ELF-1 (cell line): ENCODE data around the gene PROZ.
A peak's percentile ranks its signal among the peaks of the same experiment; 100 is the strongest.

Experiments used
- DNase-seq: peaks from one replicate; pipeline ENCODE4 v3.0.0-alpha.2; 2016; ENCODE audit warnings: low read depth, low spot score

The PROZ gene

DNA sequence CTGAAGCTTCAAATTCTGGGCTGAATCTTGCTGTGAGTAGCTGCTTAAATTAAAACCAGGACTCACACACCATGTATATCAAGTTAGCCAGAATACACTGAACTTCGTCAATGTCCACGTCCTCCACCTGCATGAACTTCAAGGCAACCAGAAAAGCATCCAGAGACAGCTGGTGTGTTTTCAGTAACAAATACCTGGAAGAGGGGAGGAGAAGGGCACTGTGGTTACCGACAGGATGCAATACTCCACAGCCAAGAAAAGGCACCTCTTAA, 20.4 kb downstream of the PROZ start:
- DNase-seq = no peak

DNA sequence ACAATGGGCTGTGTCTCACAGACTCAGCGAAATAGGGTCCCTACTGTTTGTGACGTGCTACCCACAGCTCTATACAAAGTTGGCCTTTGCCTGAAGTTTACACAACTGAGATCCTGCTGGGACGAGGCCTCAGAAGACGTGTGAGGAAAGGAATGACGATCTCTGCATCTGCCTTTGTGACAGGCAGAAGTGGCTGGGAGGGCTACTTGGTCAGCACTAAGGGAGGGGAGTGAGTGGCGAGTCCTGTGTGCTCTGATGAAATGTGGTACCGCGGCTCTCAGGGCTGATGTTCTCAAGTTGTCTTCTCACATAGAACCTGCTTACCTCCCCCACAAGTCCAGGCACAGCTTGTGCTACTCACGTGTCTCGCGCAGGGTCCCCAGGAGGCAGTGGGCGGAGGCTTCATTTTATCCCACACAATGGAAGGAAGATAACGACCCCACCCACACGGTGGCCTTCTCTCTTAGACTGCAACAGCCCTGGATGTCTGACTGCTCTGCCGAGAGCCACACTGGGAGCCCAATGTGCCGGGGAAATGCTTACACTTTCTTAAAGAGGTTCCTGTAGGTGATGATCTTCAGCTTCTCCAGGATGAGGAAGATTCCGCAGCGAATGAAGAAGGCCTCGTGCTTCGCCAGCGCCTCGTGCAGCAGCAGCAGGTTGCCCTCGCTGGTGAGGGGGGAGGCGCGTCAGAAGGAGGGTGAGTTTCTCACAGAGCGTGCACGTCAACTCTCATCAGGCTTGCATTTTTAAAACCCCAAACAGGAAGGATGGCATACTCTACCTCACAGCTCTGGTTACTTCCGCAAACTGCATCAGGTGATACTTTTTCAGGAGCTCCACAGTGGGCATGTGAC, 21.2 kb downstream of the PROZ start:
- peak; percentile 68 for DNase-seq

DNA sequence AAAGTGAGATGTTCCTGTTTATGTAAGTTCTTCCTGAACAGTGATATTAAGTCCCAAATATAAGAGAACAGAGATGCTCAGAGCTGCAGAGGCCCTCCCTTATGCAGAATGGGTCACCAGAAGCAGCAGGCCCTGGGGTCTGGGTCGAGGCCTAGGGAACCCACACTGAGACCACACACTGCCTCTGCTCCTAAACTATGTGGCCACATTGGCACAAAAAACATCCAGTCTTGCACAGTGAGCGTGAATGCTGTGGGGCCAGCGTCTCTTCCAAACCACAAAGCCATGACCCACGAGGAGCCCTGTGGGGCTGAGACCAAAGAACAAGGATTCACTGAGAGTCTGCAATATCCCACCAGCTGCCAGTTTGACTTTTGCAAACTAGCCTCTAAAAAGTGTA, 23.6 kb downstream of the PROZ start:
- no peak for DNase-seq

DNA sequence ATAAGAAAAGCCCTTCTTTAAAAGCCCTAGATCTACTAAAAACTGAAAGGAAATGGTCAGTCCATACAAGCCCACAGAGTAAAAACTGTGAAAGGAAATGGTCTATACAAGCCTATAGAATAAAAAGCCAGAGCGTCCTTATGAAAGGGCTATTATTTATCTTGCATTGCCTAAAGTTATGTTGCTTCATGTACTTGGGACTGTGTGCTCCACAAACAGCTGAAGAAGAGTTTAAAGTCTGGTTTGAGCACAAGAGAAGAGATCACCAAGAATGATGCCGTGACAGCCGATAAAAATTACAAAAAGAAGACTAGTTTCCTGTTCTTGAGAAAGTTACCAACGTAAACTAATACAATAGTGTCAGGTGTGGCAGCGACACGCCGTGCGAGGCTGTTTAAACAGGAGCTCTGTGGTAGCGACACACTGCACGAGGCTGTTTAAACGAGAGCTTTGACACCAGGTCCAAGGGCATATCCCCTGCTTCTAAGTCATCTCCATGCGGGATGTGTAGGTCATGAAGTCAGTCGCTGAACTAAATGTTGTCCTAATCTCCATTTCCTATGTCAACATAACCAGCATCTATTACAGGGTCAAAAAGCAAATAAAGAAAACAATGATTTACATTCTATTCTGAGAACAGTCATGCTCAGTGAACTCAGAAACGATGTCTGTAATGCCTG, 25.1 kb downstream of the PROZ start:
- DNase-seq = no peak

DNA sequence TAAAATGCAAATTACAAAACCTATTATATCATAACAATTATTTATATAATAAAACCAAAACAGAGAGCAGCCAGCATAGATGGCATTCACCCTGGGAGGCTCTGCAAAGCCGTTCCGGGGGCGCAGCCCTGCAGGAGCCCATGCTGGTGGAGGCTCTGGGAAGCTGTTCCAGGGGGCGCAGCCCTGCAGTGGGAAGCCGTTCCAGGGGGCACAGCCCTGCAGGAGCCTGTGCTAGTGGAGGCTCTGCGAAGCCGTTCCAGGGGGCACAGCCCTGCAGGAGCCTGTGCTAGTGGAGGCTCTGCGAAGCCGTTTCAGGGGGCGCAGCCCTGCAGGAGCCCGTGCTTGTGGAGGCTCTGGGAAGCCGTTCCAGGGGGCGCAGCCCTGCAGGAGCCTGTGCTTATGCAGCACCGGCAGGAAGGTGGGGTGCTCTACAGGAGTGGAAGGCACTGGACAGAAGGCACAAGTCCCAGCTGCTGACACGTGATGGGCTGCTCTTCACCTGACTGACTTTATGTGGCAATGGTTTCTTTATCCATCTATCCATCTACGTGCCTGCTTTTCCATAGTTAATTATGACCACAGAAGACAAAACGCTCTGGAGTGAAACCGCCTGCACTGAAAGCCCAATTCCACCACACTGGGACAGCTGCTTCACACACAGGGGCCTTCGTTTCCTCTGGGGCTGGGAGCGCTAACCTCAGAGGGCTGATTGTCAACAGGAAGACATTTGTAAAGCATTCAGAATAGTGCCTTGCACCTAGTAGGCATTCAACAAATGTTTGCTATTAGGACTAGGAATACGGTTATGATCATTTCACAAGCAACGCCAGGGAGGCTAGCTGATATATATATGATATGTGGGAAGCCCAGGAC, 26.4 kb downstream of the PROZ start:
- DNase-seq = no peak

DNA sequence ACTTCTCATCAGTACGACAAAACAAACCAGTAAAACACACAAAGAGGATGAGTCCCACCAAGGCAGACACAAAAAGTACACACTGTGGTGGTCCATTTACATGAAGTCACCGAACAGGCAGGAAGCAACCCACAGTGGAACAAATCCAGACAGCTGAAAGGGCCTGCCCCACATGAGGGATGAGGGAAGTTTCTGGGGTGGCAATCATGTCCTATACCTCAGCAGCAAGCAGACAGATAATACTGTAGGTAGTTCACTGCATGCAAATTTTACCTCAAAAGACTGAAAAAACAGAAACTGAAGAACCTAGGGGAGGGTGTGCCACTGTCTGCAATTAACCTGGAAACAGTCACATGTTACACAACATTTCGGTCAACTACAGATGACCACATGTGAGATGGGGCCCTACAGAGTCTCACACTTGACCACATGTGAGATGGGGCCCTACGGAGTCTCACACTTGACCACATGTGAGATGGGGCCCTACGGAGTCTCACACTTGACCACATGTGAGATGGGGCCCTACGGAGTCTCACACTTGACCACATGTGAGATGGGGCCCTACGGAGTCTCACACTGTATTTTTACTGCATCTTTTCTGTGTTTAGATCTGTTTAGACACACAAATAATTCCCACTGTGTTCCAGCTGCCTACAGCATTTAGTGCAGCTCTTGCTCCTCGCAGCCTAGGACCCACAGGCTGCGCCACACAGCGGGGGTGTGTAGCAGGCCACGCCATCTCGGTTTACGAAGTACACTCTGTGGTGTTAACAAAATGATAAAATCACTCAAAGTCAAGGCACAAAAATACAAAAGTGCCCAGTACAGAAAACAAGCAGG, 27.8 kb downstream of the PROZ start:
- DNase-seq = no peak

DNA sequence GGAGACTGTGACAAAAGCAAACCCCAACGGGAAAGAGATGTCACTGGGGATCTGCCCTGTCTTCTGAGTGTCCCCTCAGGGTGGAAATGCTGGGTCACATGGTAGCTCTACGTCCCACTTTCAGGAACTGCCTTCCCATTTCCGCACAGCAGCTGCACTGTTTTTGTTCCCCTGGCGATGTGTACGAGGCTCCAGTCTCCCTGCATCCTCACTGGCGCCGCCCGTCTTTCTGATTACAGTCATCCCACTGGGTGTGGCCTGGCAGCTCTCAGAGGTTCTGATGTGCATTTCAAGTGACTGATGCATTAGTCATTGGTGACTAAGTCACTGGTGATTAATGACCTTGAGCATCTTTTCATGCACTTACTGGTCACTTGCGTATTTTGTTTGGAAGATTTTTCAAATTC, 28.8 kb downstream of the PROZ start:
- DNase-seq = peak; percentile 63

DNA sequence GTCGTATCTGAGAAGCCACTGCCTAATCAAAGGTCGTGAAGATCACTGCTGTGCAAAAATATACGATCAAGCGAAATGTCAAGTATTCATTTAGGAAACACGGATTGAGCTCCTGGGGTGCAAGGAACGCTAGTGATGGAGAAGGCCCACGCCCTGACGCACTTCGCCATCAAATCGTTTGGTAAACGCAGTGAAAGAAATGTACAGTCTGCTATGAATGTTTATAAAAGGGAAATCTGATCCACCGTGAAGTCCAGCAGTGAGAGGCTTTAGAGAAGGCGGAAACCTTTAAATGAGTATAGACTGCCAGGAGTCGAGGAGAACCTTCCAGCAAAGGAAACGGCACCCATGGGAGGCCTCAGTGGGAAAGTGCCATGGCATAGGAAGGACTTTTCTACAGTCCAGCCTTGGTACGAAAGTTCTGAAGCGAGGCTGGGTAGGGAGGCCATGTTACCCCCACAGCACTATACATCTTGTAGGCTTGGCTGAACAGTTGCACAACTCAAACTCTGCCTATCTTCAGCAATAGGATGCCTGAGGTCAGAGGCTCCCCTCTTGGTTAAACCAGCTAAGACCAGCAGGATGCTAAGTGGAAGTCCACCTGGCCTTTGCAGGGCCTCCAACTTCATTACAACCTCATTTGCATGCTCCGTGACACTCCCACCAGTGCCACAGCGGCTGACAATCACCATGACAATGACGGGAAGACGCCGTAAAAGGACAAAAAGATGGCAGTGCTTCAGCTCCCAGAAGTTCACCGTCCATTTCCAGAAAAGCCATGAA, 29.6 kb downstream of the PROZ start:
- no peak for DNase-seq

DNA sequence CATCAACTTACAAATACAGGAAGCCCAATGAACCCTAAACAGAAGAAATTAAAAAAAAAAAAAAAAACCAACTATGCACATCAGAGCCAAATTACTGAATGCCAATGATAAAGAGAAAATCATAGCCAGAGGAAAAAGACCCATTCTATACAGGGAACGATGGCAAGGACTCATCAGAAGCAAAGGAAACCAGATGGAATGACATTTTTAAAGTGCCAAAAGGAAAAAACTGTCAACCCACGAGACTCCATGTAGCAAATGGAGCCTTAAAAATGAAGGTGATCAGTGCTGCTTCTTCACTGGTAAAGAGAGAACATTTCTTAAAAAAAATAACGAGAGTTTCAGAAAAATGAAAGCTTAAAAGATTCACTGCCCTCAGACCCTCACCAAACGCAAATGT, 31.7 kb downstream of the PROZ start:
- no peak for DNase-seq

DNA sequence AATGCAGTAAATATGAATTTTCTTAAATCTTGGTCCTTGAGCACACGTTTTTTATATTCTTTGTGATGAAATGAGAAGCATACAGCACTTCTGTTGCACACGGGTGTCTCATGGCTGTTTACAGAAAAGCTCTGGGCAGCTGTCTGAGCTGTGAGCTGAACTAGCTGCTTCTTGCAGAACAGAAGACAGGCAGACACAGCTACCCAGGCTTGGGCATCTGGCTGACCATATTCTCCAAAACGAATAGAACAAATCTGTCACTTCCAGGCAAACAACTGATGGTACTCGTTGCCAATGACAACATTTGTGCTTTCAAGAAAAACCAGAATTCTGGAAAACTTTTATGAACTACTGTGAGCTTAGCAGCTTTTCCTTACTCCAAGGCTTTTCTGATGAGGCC, 33.8 kb downstream of the PROZ start:
- DNase-seq = no peak

DNA sequence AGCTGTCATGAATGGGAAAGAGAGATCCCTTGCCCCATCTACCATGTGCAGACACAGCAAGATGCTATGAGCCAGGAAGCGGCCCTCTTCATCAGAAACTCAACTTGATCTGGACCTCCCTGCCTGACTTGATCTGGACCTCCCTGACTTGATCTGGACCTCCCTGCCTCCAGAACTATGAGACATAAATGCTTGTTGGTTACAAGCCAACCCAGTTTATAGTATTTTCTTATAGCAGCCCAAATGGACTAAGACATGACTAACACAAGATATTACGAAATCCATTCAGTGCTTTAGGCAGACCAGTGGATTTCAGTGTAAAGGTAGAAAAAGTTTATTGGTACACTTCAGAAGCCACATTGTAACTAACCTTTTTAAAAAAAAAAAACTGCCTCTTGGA, 34.5 kb downstream of the PROZ start:
- DNase-seq = no peak

DNA sequence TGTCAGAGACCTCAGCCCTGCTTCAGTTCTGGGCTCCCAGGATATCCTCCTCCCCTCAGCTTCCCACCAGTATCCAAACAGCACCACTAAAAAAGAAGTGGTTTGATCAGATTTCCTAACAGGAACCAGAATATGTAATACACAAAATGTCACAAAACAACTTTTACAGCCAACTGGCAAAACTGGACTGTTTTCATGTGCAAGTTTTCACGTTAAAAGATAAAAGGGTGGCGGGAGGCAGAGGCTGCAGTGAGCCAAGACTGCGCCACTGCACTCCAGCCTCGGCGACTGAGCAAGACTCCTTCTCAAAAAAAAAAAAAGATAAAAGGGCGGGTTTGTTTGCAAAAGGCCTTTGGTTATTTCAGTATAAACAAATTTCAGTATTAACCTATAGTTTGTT, 36.9 kb downstream of the PROZ start:
- no peak for DNase-seq

DNA sequence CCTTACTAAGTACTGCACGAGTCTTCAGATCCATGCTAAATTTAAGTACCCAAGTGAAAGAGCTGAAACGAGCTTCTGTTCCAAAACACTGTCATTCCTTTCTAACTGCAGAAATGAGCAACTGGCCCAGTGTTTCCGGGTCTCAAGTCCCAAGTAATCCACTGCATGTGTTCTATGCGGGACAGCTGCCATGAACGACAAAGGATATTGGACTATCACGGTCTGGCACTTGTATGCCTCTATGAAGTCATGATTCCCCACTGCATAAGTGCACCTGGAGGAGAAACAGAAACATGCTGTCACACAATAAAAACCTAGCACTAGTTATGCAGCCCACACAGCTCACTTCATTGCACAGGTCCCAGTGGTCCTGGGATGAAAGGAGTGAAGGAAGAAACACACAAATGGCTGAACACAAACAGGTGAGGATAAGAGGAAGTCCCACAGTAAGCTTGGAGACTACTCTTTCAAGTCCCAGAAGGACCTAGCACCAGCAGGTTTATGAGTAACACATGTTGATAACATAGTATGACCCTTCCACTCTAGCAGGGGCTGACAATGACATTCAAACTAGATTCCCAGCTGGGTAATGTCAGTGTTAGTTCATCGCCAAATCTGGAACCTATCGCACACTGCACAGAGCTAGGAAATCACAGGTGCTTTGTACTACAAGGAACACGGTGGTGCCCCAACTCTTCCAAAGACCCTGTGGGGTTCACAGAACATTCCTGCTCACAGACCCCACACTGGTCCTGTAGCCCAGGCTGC, 38.7 kb downstream of the PROZ start:
- no peak for DNase-seq

DNA sequence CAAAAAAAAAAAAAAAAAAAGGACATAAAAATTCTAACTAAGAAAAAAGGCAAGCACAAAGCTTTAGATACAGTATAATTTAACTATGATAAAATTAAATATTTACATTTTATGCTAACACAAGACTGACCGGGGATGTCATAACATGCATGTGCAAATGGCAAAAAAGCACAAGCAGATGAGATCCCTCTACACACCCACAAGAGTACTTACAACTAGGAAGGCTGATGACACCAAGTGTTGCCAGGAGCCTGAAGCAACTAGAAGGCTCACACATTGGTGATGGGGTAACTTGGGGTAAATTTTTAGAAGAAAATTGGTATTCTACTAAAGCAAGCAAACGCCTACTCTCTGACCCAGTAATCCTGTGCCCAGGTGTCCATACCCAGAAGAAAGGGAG, 43.4 kb downstream of the PROZ start:
- DNase-seq = no peak

DNA sequence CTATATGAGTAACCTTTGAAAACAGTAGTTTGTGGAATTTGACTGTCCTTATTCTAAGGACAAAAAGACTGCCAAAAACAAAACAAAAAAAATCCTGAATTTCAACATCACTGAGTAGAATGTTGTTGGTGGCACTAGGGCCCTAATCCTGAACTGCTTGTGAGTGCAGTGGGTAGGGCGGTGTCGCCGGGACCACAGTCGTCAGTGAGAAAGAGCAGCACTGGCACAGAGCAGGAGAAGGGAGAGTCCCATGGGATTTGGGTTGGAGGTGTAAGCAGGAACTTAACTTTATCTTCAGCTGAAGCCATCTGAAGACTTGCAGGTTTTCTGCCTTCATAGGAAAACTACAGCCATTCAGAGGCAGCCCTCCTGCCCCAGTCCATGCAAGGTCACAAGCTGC, 44.5 kb downstream of the PROZ start:
- no peak for DNase-seq

DNA sequence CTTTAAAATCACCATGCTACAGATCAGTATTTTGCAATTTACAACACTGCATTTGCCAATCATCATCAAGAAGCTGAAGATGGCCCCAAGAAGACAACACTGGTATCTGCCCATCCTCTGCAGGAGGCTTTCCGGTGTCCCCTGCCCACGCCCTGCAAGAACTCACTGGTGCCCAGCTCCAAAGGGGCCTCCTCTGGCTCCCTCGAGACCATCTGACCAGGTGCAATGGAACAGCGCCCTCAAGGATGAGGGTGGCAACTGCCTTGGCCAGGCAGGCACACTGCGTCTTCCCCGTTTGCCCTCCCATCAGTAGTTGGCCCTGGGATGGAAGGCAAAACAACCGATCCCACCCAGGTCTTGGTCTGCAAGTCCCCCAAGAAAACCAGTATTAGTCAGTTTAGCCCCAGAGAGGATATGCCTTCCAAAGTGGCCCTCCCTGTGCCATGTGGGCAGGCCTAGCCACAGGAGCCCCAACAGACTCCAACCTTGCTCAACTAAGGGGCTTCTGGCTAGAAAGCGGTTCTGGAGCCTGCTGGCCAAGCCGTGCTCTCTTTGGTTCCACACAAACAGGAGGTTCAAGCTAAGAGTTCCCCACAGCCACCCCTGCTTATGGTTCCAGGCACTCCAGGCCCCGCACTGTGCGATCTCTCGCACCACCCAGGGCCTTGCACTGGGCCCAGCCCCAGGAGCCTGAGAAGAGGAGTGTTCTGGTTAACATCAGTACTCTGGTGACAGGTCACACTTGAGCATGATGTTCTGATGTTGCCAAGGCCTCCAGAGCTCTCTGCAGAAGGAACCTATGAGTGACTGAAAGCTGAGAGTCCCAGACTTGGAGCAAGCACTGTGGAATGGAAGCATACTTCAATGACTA, 45.3 kb downstream of the PROZ start:
- DNase-seq = peak; percentile 33

DNA sequence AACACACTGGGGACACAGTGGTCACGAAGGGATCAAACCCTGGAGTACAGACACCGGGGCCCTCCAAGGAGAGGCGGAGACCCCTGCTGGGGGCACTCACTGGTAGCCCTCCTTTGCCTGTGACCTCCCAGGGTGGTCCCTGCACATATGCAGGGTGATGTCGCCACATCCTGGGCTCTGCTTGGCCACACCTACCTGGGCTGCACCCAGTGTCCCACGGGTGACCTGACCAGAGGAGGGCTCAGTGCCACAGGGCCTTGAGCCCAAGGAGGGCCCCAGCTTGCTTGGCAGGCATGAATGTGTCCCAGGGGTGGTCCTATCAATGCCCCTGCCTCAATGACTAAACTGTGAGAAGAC, 45.9 kb downstream of the PROZ start:
- DNase-seq = no peak

DNA sequence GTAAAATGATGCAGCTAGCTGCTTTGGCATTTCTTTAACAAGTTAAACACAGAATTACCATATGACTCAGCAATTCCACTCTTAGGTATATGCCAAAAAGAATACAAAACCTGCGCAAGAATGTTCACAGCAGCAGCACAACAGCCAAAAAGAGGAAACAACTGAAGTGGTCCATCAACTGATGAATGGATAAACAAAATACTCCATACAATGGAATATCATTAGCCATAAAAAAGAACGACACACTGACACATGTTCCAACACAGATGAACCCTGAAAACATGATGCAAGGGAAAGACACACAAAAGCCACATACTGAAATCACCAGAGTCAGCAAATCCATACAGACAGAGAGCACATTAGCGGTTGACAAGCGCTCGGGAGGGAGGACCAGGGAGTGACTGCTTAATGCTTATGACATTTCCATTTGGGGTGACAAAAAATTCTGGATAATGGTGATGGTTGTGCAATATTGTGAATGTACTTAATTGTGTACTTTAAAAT, 47.0 kb downstream of the PROZ start:
- no peak for DNase-seq

DNA sequence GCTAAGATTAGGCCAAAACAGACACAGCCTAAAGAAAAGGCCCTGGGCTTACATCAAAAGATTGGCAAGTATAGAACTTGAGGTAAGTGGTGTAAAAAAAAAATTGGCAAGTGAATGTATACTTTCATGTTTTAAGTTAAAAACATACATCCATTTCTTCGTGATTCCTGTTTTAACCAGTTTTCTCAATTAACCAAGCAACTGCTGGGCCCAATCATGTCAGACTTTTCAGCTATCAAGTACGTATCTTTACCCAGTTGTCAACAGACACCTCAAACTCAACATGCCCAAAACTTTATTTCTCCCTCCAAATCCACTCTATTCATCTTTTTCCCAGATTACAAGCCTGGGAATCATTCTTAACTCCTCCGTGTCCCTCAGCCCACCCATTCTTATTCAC, 49.0 kb downstream of the PROZ start:
- DNase-seq = no peak
